Measurements from ENCODE around the gene PRKAR1B.

The PRKAR1B gene

DNA sequence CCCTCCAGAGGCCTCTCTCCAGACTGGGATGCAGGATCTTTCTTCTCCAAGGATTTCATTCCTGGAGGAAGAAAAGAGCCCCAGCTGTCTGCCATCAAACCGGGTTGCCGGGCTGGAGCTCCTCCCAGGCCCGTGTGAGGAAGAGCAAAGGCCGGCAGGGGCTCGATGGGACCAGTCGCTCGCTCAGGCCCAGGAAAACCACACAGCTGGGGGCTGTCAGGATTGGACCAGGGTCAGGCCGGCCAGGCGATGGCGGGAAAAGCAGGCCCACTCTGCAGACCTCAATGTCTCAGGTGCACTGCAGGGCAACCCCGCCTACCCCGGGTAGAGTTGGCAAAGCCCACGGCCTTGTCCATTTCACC is 98.7 kb downstream of the PRKAR1B start:
- H3K27me3 ChIP-seq (replicated peaks; ENCODE audit: control insufficient read depth, insufficient read depth, low read length): no peaks in the 10 kb centered on the region
- TF ChIP-seq CTCF (IDR thresholded peaks at IDR 0.05; ENCODE audit: insufficient read depth, low read length, poor library complexity, severe bottlenecking): no peak

GRCh38 chr7:627661-628401 is 99.2 kb downstream of the PRKAR1B start:
- H3K4me3 ChIP-seq (replicated peaks; ENCODE audit: low read depth, low read length): no peak overlapping the region
- no peaks in the 10 kb centered on the region; the same call in none of the 2 replicates for H3K36me3 ChIP-seq (ENCODE audit: control insufficient read depth, insufficient read depth, low read length)
- TF ChIP-seq CTCF (IDR thresholded peaks at IDR 0.05; ENCODE audit: insufficient read depth, low read length, poor library complexity, severe bottlenecking): no peak
- H3K27me3 ChIP-seq (replicated peaks; ENCODE audit: control insufficient read depth, insufficient read depth, low read length): no peaks in the 10 kb centered on the region
- no peak for DNase-seq (ENCODE audit: extremely low read depth, insufficient read length)

More for the DNA sequence above, 98.7 kb downstream of the PRKAR1B start:
- Histone ChIP-seq H3K36me3 (ENCODE audit: control insufficient read depth, insufficient read depth, low read length) (no peaks in the 10 kb centered on the region; the same call in none of the 2 replicates), H3K4me3 (replicated peaks; ENCODE audit: low read depth, low read length) (no peak overlapping the region)
- no peak for DNase-seq (ENCODE audit: extremely low read depth, insufficient read length)

- DNase-seq (ENCODE audit: extremely low read depth, insufficient read length): no peak
- no peak for TF ChIP-seq CTCF (IDR thresholded peaks at IDR 0.05; ENCODE audit: insufficient read depth, low read length, poor library complexity, severe bottlenecking)
- Histone ChIP-seq H3K4me3 (replicated peaks; ENCODE audit: low read depth, low read length) (no peak overlapping the region), H3K36me3 (ENCODE audit: control insufficient read depth, insufficient read depth, low read length) (no peaks in the 10 kb centered on the region; the same call in none of the 2 replicates), H3K27me3 (replicated peaks; ENCODE audit: control insufficient read depth, insufficient read depth, low read length) (no peaks in the 10 kb centered on the region)
Observed at GRCh38 chr7:625376-625971, 101.6 kb downstream of the PRKAR1B start.

GRCh38 chr7:623464-623863 is 103.6 kb downstream of the PRKAR1B start:
- TF ChIP-seq CTCF (IDR thresholded peaks at IDR 0.05; ENCODE audit: insufficient read depth, low read length, poor library complexity, severe bottlenecking): no peak
- Histone ChIP-seq H3K36me3 (ENCODE audit: control insufficient read depth, insufficient read depth, low read length) (no peaks in the 10 kb centered on the region; the same call in 1 of the 2 replicates), H3K27me3 (replicated peaks; ENCODE audit: control insufficient read depth, insufficient read depth, low read length) (no peaks in the 10 kb centered on the region), H3K4me3 (replicated peaks; ENCODE audit: low read depth, low read length) (no peak overlapping the region)
- DNase-seq (ENCODE audit: extremely low read depth, insufficient read length): no peak

- TF ChIP-seq CTCF (IDR thresholded peaks at IDR 0.05; ENCODE audit: insufficient read depth, low read length, poor library complexity, severe bottlenecking): no peak
- no peaks in the 10 kb centered on the region for H3K27me3 ChIP-seq (replicated peaks; ENCODE audit: control insufficient read depth, insufficient read depth, low read length)
- no peak for DNase-seq (ENCODE audit: extremely low read depth, insufficient read length)
- no peaks in the 10 kb centered on the region; the same call in 1 of the 2 replicates for H3K36me3 ChIP-seq (ENCODE audit: control insufficient read depth, insufficient read depth, low read length)
- H3K4me3 ChIP-seq (replicated peaks; ENCODE audit: low read depth, low read length): no peak overlapping the region
Observed at GRCh38 chr7:621572-622285, 105.4 kb downstream of the PRKAR1B start.
